H1 (cell line): ENCODE data around the gene STPG1. TPM values are rescaled to one million over a fixed set of nuclear protein-coding genes. Genes with fewer than 3 reads are reported as not detected.
A peak's percentile ranks its signal among the peaks of the same experiment; 100 is the strongest.

ENCODE experiments used
- CTCF ChIA-PET: fragments of 300-600 bp; sonication (Branson Sonifier 250); formaldehyde crosslinking; loops from one replicate; lab custom pipeline; 2021; ENCODE audit not compliant: partially characterized antibody; lab: Charles Lee
- POLR2A ChIA-PET: fragments of 300-600 bp; sonication (Branson Sonifier 250); formaldehyde crosslinking; loops from one replicate; lab custom pipeline; 2021; ENCODE audit warnings: inconsistent platforms; ENCODE audit not compliant: partially characterized antibody; lab: Charles Lee
- DNase-seq, 2 experiments: peaks; one replicate each; pipeline versions ENCODE4 v3.0.0 to v3.0.0-alpha.2; 2010 to 2022; ENCODE audit warnings: low spot score in 2 of 2, low read depth in 1 of 2, mixed read lengths in 1 of 2
- FAIRE-seq: peaks from 2 replicates; lab custom pipeline; 2011; peaks lifted over from hg19 to GRCh38; lab: Jason Lieb, UNC
- H2AFZ ChIP-seq: 2 replicates; pipeline ENCODE4 v1.8.1; 2012; ENCODE audit warnings: low read length, inconsistent platforms
- H2AK5ac ChIP-seq: 2 replicates; pipeline ENCODE4 v1.6.1; 2013; ENCODE audit warnings: low read depth, low read length
- H2BK120ac ChIP-seq: replicated peaks from 2 replicates; pipeline ENCODE3; 2013; ENCODE audit warnings: low read depth, low read length, inconsistent platforms
- H2BK12ac ChIP-seq: 2 replicates; pipeline ENCODE4 v1.6.1; 2013; ENCODE audit warnings: low read depth, low read length
- H2BK15ac ChIP-seq: 2 replicates; pipeline ENCODE4 v1.6.1; 2013; ENCODE audit warnings: low read length
- H2BK20ac ChIP-seq: 2 replicates; pipeline ENCODE4 v1.6.1; 2013; ENCODE audit warnings: low read length
- H2BK5ac ChIP-seq: 2 replicates; pipeline ENCODE4 v1.6.1; 2013; ENCODE audit warnings: low read depth, low read length
- H3K14ac ChIP-seq: 2 replicates; pipeline ENCODE4 v1.6.1; 2013; ENCODE audit warnings: inconsistent platforms; ENCODE audit not compliant: insufficient read length
- H3K18ac ChIP-seq: 2 replicates; pipeline ENCODE4 v1.6.1; 2013; ENCODE audit warnings: low read length; ENCODE audit errors: extremely low read depth
- H3K23ac ChIP-seq: 2 replicates; pipeline ENCODE4 v1.6.1; 2013; ENCODE audit warnings: inconsistent platforms; ENCODE audit not compliant: insufficient read length
- H3K23me2 ChIP-seq: 2 replicates; pipeline ENCODE4 v1.6.1; 2013; ENCODE audit warnings: low read depth, low read length
- H3K27ac ChIP-seq: 2 replicates; pipeline ENCODE4 v1.6.1; 2011; ENCODE audit warnings: low read depth, low read length, inconsistent platforms
- H3K27me3 ChIP-seq, 4 experiments: replicated peaks in 1 of 4; 1 replicate in 1 of 4; 2 replicates in 3 of 4; pipeline versions ENCODE4 v1.6.1 to v1.8.1; 2011 to 2013; ENCODE audit warnings: low read length in 3 of 4, mild to moderate bottlenecking in 3 of 4, inconsistent platforms in 2 of 4, mixed read lengths in 2 of 4, moderate library complexity in 1 of 4; ENCODE audit not compliant: control insufficient read depth in 3 of 4, insufficient read depth in 3 of 4; ENCODE audit errors: extremely low read depth in 1 of 4
- H3K36me3 ChIP-seq, 4 experiments: 2 replicates each; pipeline versions ENCODE4 v1.6.1 to v1.8.1; 2011 to 2013; ENCODE audit warnings: mild to moderate bottlenecking in 4 of 4, low read length in 3 of 4, moderate library complexity in 2 of 4, control low read depth in 1 of 4, inconsistent platforms in 1 of 4; ENCODE audit not compliant: insufficient read depth in 4 of 4, control insufficient read depth in 2 of 4
- H3K4ac ChIP-seq: replicated peaks from 2 replicates; pipeline ENCODE3; 2013; ENCODE audit warnings: low read length, low read depth, mixed read lengths, inconsistent platforms; ENCODE audit not compliant: insufficient read length
- H3K4me1 ChIP-seq, 4 experiments: replicated peaks in 1 of 4; 1 replicate in 1 of 4; 2 replicates in 3 of 4; pipeline versions ENCODE4 v1.6.1 to v1.8.1; 2011 to 2013; ENCODE audit warnings: low read length in 3 of 4, inconsistent platforms in 2 of 4, mixed read lengths in 1 of 4; ENCODE audit not compliant: insufficient read depth in 4 of 4, control insufficient read depth in 3 of 4
- H3K4me2 ChIP-seq, 2 experiments: 2 replicates each; pipeline versions ENCODE4 v1.6.1 to v1.8.1; 2011 to 2013; ENCODE audit warnings: low read depth in 2 of 2, low read length in 2 of 2, control low read depth in 1 of 2, inconsistent platforms in 1 of 2, mild to moderate bottlenecking in 1 of 2; ENCODE audit not compliant: insufficient read depth in 1 of 2
- H3K4me3 ChIP-seq, 4 experiments: fragments of 200-600, 300-600 bp in 1 of 4; sonication (generic), shearing (Covaris generic), sonication (Bioruptor Twin) in 1 of 4; 2 replicates each; pipeline versions ENCODE4 v1.5.1 to v1.8.1; 2011 to 2016; ENCODE audit warnings: low read length in 4 of 4, low read depth in 3 of 4, control low read depth in 2 of 4, inconsistent platforms in 2 of 4, mild to moderate bottlenecking in 2 of 4, mixed read lengths in 1 of 4, moderate library complexity in 1 of 4; ENCODE audit not compliant: insufficient read depth in 2 of 4; ENCODE audit errors: extremely low read depth in 1 of 4
- H3K56ac ChIP-seq: replicated peaks from 2 replicates; pipeline ENCODE3; 2013; ENCODE audit warnings: low read depth, mild to moderate bottlenecking, mixed read lengths, low read length, inconsistent platforms; ENCODE audit not compliant: insufficient read length
- H3K79me1 ChIP-seq: 2 replicates; pipeline ENCODE4 v1.6.1; 2013; ENCODE audit warnings: low read depth, low read length, control low read depth
- H3K79me2 ChIP-seq, 2 experiments: 2 replicates each; pipeline versions ENCODE4 v1.6.1 to v1.8.1; 2012 to 2013; ENCODE audit warnings: low read length in 2 of 2, mild to moderate bottlenecking in 2 of 2, inconsistent platforms in 1 of 2; ENCODE audit not compliant: insufficient read depth in 2 of 2, control insufficient read depth in 1 of 2
- H3K9ac ChIP-seq, 4 experiments: replicated peaks in 1 of 4; 1 replicate in 1 of 4; 2 replicates in 3 of 4; pipeline versions ENCODE4 v1.6.1 to v1.8.1; 2011 to 2013; ENCODE audit warnings: low read depth in 3 of 4, low read length in 3 of 4, control low read depth in 2 of 4, mild to moderate bottlenecking in 2 of 4, moderate library complexity in 2 of 4, inconsistent platforms in 1 of 4; ENCODE audit errors: extremely low read depth in 1 of 4
- H3K9me3 ChIP-seq, 2 experiments: 2 replicates each; pipeline versions ENCODE4 v1.6.1 to v1.8.1; 2012 to 2013; ENCODE audit warnings: mild to moderate bottlenecking in 2 of 2, moderate library complexity in 2 of 2, control low read depth in 1 of 2, inconsistent platforms in 1 of 2, low read depth in 1 of 2, low read length in 1 of 2, mixed read lengths in 1 of 2; ENCODE audit not compliant: insufficient read depth in 2 of 2
- H4K20me1 ChIP-seq, 2 experiments: replicated peaks in 1 of 2; 2 replicates each; pipeline versions ENCODE3 to v1.8.1; 2011 to 2013; ENCODE audit warnings: inconsistent platforms in 2 of 2, low read length in 2 of 2, mild to moderate bottlenecking in 1 of 2; ENCODE audit not compliant: insufficient read depth in 2 of 2, control insufficient read depth in 1 of 2
- H4K5ac ChIP-seq: 2 replicates; pipeline ENCODE4 v1.6.1; 2013; ENCODE audit warnings: low read length, low read depth, mixed read lengths, inconsistent platforms; ENCODE audit not compliant: insufficient read length
- H4K8ac ChIP-seq: 2 replicates; pipeline ENCODE4 v1.8.0; 2013; ENCODE audit warnings: mild to moderate bottlenecking, moderate library complexity, low read length, inconsistent platforms; ENCODE audit not compliant: insufficient read depth; ENCODE audit errors: extremely low read depth
- H4K91ac ChIP-seq: replicated peaks from 2 replicates; pipeline ENCODE3; 2013; ENCODE audit warnings: low read length, mixed read lengths, inconsistent platforms; ENCODE audit not compliant: insufficient read length
- CHD1 ChIP-seq: IDR thresholded peaks from 2 replicates; pipeline ENCODE4 v1.6.1; 2012; ENCODE audit warnings: low read depth, low read length, improper control_type of control experiment
- CTBP2 ChIP-seq: IDR thresholded peaks from 2 replicates; pipeline ENCODE4 v1.7.0; 2011; ENCODE audit warnings: borderline replicate concordance, mild to moderate bottlenecking, moderate library complexity, mixed read lengths, low read length; ENCODE audit not compliant: insufficient read depth, insufficient read length
- EP300 ChIP-seq, 2 experiments: IDR thresholded peaks; 1 replicate in 1 of 2; 2 replicates in 1 of 2; pipeline ENCODE4 v1.6.1; 2011 to 2012; ENCODE audit warnings: low read depth in 2 of 2, low read length in 2 of 2, mild to moderate bottlenecking in 2 of 2, borderline replicate concordance in 1 of 2, inconsistent platforms in 1 of 2, moderate library complexity in 1 of 2
- EZH2 ChIP-seq: fragments of 200-600 bp; sonication (generic); IDR thresholded peaks from 2 replicates; pipeline ENCODE4 v1.7.1; 2012; ENCODE audit warnings: low read depth, mild to moderate bottlenecking, moderate library complexity, low read length, inconsistent platforms; ENCODE audit not compliant: severe bottlenecking
- RBBP5 ChIP-seq: IDR thresholded peaks from 2 replicates; pipeline ENCODE4 v1.7.1; 2012; ENCODE audit warnings: low read depth, mild to moderate bottlenecking, inconsistent platforms, low read length, moderate library complexity, borderline replicate concordance
- SIN3A ChIP-seq, 2 experiments: IDR thresholded peaks in 1 of 2; conservative IDR thresholded peaks in 1 of 2; 2 replicates each; pipeline ENCODE4 v1.6.1; 2011 to 2012; ENCODE audit warnings: low read length in 2 of 2, improper control_type of control experiment in 1 of 2, low read depth in 1 of 2, mild to moderate bottlenecking in 1 of 2
- SP1 ChIP-seq: IDR thresholded peaks from 2 replicates; pipeline ENCODE4 v1.6.1; 2011; ENCODE audit warnings: low read depth, low read length
- SRF ChIP-seq: IDR thresholded peaks from 2 replicates; pipeline ENCODE4 v1.6.1; 2011; ENCODE audit warnings: mild to moderate bottlenecking, low read depth, low read length, moderate library complexity
- WGBS, 2 experiments: shearing (Covaris generic) in 1 of 2; methylation state at CpG; one replicate each; pipeline versions ENCODE4 v1.1.6 to v1.1.7; 2013 to 2015; ENCODE audit warnings: low lambda C conversion rate in 2 of 2, mixed read lengths in 2 of 2, inconsistent platforms in 1 of 2, low coverage in 1 of 2, missing lambda C conversion rate in 1 of 2; ENCODE audit not compliant: insufficient replicate concordance in 2 of 2, insufficient coverage in 1 of 2, insufficient read length in 1 of 2; ENCODE audit errors: extremely low coverage in 1 of 2, missing lambda C conversion rate in 1 of 2; 5-methylcytosine and 5-hydroxymethylcytosine counted together
- polyA plus RNA-seq, 7 experiments: library from polyadenylated mRNA; depleted of rRNA in 3 of 7; stranded (reverse) in 5 of 7; unstranded in 2 of 7; fragments of >200 nt in 5 of 7; fragments of 200-250 nt in 2 of 7; gene quantifications; 1 replicate in 5 of 7; 2 replicates in 1 of 7; 4 replicates in 1 of 7; pipeline versions ENCODE4 v1.2.1 to v1.2.3, GENCODE V29; 2011 to 2013; ENCODE audit warnings: missing spikeins in 2 of 7, mixed read lengths in 2 of 7
- total RNA-seq: library from RNA; stranded (reverse); fragmentation: NEBNext Ultra II Directional; extraction: Animal tissue kit (Norgen Biotek cat#: 25700); gene quantifications from 2 replicates; pipeline ENCODE4 v1.2.1, GENCODE V29; 2021

STPG1 gene
- total and polyA plus RNA-seq, 2 of the 8 experiments (the other 6 are each of a cell fraction or from before 2014, with no cell fraction given) = 10.3 to 11.2 TPM

DNA sequence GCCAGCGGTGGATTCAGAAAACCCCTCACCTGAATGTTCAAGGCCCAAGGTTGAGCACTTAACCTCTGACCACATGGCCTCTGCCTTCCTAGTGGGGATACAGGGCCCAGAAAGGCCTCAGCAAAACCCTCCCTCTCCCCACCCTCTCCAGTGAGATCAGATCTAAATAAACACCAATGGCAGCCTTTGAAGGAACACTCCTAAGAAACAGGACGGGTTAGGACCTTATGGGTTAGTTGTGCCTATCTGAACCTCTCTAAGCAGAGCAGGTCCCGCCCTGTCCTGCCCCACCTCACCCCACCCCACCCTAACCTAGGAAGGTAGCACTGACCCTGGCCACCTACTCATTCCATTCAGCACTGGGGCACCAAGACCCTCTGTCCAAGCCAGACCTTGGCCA is 102.3 kb downstream of the STPG1 start:
- H2BK20ac ChIP-seq = peak overlapping the region; percentile 40; the same call in 1 of the 2 replicates
- no peak overlapping the region for H2AK5ac ChIP-seq
- TF ChIP-seq SRF = no peak
- no peak for TF ChIP-seq CTBP2
- TF ChIP-seq SIN3A (conservative IDR thresholded peaks at IDR 0.05 in 1 of 2, IDR thresholded peaks at IDR 0.05 in 1 of 2; ENCODE audit: low read depth in 1 of 2, low read length in 2 of 2) = no peak
- no peak for TF ChIP-seq RBBP5
- TF ChIP-seq EZH2 = no peak
- TF ChIP-seq EP300 (IDR thresholded peaks at IDR 0.05; ENCODE audit: borderline replicate concordance in 1 of 2, low read depth in 2 of 2, low read length in 2 of 2) = no peak
- no peak for TF ChIP-seq CHD1
- no peak for TF ChIP-seq SP1
- H3K4me2 ChIP-seq = no peak overlapping the region
- no peak overlapping the region for H3K4me3 ChIP-seq
- POLR2A ChIA-PET = no interaction called here
- no peak overlapping the region for H2BK120ac ChIP-seq
- CTCF ChIA-PET = interaction anchor here (0.6 to 4.4 kb wide), 4 partner anchors 14 to 111 kb away, joined by 4 to 43 read pairs (median 28); no protein-coding TSS in a partner anchor
- peak overlapping the region; percentile 69; the same call in 1 of the 2 replicates for H2BK12ac ChIP-seq
- H3K23me2 ChIP-seq = no peaks in the 10 kb centered on the region
- H4K8ac ChIP-seq = no peak overlapping the region
- no peak overlapping the region; the same call in 1 of the 2 replicates for H3K18ac ChIP-seq
- H3K9me3 ChIP-seq = no peaks in the 10 kb centered on the region
- H3K9ac ChIP-seq = no peak overlapping the region; a peak in 1 of 7 replicates
- no peak overlapping the region for H3K14ac ChIP-seq
- H3K23ac ChIP-seq = no peak overlapping the region
- peak overlapping the region; percentile 16 for H3K4ac ChIP-seq
- DNase-seq (no peak), FAIRE-seq (no peak)
- H4K5ac ChIP-seq = no peak overlapping the region
- H2AFZ ChIP-seq = no peak overlapping the region
- H3K79me1 ChIP-seq = no peaks in the 10 kb centered on the region
- H3K79me2 ChIP-seq = no peaks in the 10 kb centered on the region
- no peak overlapping the region for H3K56ac ChIP-seq
- no peak overlapping the region for H2BK15ac ChIP-seq
- H4K20me1 ChIP-seq = no peaks in the 10 kb centered on the region
- 85% methylated on average over 3 of the region's 3 CpGs; no CpG with 5 or more reads in 1 of the 2 experiments for WGBS, 2 experiments
- peak overlapping the region; percentile 14 for H4K91ac ChIP-seq
- H2BK5ac ChIP-seq = no peak overlapping the region
- no peak overlapping the region for H3K27ac ChIP-seq
- H3K27me3 ChIP-seq = no peaks in the 10 kb centered on the region
- H3K36me3 ChIP-seq = no peaks in the 10 kb centered on the region
- peaks cover 5 to 29% (median 22%) of the 10 kb centered on the region in 4 experiments; a peak in 6 of 7 replicates for H3K4me1 ChIP-seq
